HCT116 (cell line): ENCODE measurements around the gene CLEC11A. TPM values are rescaled to one million over a fixed set of nuclear protein-coding genes. Genes with fewer than 3 reads are reported as not detected.

ENCODE experiments used
- ATAC-seq: fragments of 200-7000 bp; cut with Tn5 transposase; 2 replicates; pipeline ENCODE4 v1.9.1; 2020; ENCODE audit warnings: mild to moderate bottlenecking, moderate library complexity
- BruUV-seq: library from RNA; stranded (reverse); fragments of 400-500 nt; replicated peaks from 2 replicates; lab custom pipeline; 2021; lab: Mats Ljungman, UMichigan
- CTCF ChIA-PET: fragments of 300-600 bp; sonication (Branson Sonifier 250); formaldehyde crosslinking; loops from one replicate; lab custom pipeline; 2021; ENCODE audit warnings: antibody characterized with exemption; lab: Charles Lee
- POLR2A ChIA-PET: fragments of 300-600, 350-600 bp; sonication (Branson Sonifier 250); formaldehyde crosslinking; loops from one replicate; lab custom pipeline; 2021; ENCODE audit warnings: antibody characterized with exemption; lab: Charles Lee
- RAD21 ChIA-PET, 2 experiments: fragments of 300-600 bp; sonication (Branson Sonifier 250); formaldehyde crosslinking; loops; one replicate each; lab custom pipeline; 2023; ENCODE audit warnings: low total read pairs in 2 of 2; ENCODE audit not compliant: uncharacterized antibody in 2 of 2, unreplicated experiment in 2 of 2, low non-redundant PET in 1 of 2; lab: Charles Lee
- DNase-seq: peaks from one replicate; pipeline ENCODE4 v3.0.0-alpha.2; 2010; ENCODE audit warnings: low read depth, low spot score
- H2AFZ ChIP-seq: fragments of 200-600 bp; shearing (Covaris generic), sonication (generic); 2 replicates; pipeline ENCODE4 v1.6.1; 2017; ENCODE audit warnings: low read depth, mixed run types, mixed read lengths, antibody characterized with exemption, low read length; ENCODE audit not compliant: poor library complexity, severe bottlenecking
- H3K27ac ChIP-seq: 2 replicates; pipeline ENCODE4 v1.5.1; 2012; ENCODE audit warnings: low read depth, low read length
- H3K27me3 ChIP-seq: fragments of 200-600 bp; sonication (generic); 2 replicates; pipeline ENCODE4 v1.6.1; 2016; ENCODE audit warnings: mixed run types, low read length, mixed read lengths; ENCODE audit not compliant: insufficient read depth
- H3K36me3 ChIP-seq, 2 experiments: fragments of 200-500 bp in 1 of 2; fragments of 200-600 bp in 1 of 2; sonication (Bioruptor generic) in 1 of 2; sonication (generic) in 1 of 2; 2 replicates each; pipeline versions ENCODE4 v1.5.1 to v1.6.1; 2014 to 2016; ENCODE audit warnings: low read length in 2 of 2, inconsistent platforms in 1 of 2, mixed read lengths in 1 of 2, mixed run types in 1 of 2; ENCODE audit not compliant: insufficient read depth in 2 of 2, control insufficient read depth in 1 of 2
- H3K4me1 ChIP-seq, 2 experiments: fragments of 200-600 bp in 1 of 2; sonication (generic) in 1 of 2; 2 replicates each; pipeline versions ENCODE4 v1.5.1 to v1.6.1; 2012 to 2017; ENCODE audit warnings: low read length in 2 of 2, inconsistent platforms in 1 of 2, mild to moderate bottlenecking in 1 of 2, mixed read lengths in 1 of 2, mixed run types in 1 of 2, moderate library complexity in 1 of 2; ENCODE audit not compliant: insufficient read depth in 2 of 2, control insufficient read depth in 1 of 2
- H3K4me2 ChIP-seq: fragments of 200-600 bp; sonication (generic); 2 replicates; pipeline ENCODE4 v1.6.1; 2017; ENCODE audit warnings: mixed run types, low read length, mixed read lengths
- H3K4me3 ChIP-seq, 2 experiments: fragments of 200-600 bp in 1 of 2; sonication (generic) in 1 of 2; replicated peaks in 1 of 2; 2 replicates each; pipeline ENCODE4 v1.5.1; 2011 to 2016; ENCODE audit warnings: low read length in 2 of 2, control low read depth in 1 of 2, low read depth in 1 of 2, mild to moderate bottlenecking in 1 of 2, mixed read lengths in 1 of 2, mixed run types in 1 of 2
- H3K79me2 ChIP-seq: fragments of 200-600 bp; sonication (generic); 2 replicates; pipeline ENCODE4 v1.6.1; 2017; ENCODE audit warnings: mild to moderate bottlenecking, mixed run types, low read length, moderate library complexity, mixed read lengths; ENCODE audit not compliant: insufficient read depth
- H3K9ac ChIP-seq: fragments of 200-600 bp; sonication (generic); 2 replicates; pipeline ENCODE4 v1.6.1; 2016; ENCODE audit warnings: low read length, mixed read lengths
- H3K9me2 ChIP-seq: fragments of 200-600 bp; sonication (generic), shearing (Covaris generic); 2 replicates; pipeline ENCODE4 v1.6.1; 2017; ENCODE audit warnings: mixed run types, mild to moderate bottlenecking, moderate library complexity; ENCODE audit not compliant: insufficient read depth
- H3K9me3 ChIP-seq, 2 experiments: fragments of 200-500 bp in 1 of 2; fragments of 200-600 bp in 1 of 2; sonication (Bioruptor generic) in 1 of 2; sonication (generic) in 1 of 2; 2 replicates each; pipeline ENCODE4 v1.6.1; 2014 to 2017; ENCODE audit warnings: low read length in 2 of 2, mixed read lengths in 2 of 2, inconsistent platforms in 1 of 2, low read depth in 1 of 2, mild to moderate bottlenecking in 1 of 2, mixed run types in 1 of 2, moderate library complexity in 1 of 2; ENCODE audit not compliant: control insufficient read depth in 1 of 2, insufficient read depth in 1 of 2
- H4K20me1 ChIP-seq: fragments of 200-600 bp; sonication (generic), shearing (Covaris generic); 2 replicates; pipeline ENCODE4 v1.6.1; 2017; ENCODE audit warnings: mixed run types, mild to moderate bottlenecking, moderate library complexity; ENCODE audit not compliant: insufficient read depth
- CBX3 ChIP-seq: IDR thresholded peaks from 2 replicates; pipeline ENCODE4 v1.6.1; 2012; ENCODE audit warnings: low read depth
- CEBPB ChIP-seq: IDR thresholded peaks from 2 replicates; pipeline ENCODE4 v1.6.1; 2012; ENCODE audit warnings: low read depth
- EGR1 ChIP-seq: IDR thresholded peaks from 2 replicates; pipeline ENCODE4 v1.6.1; 2012; ENCODE audit warnings: low read depth
- ELF1 ChIP-seq: IDR thresholded peaks from 2 replicates; pipeline ENCODE4 v1.6.1; 2012; ENCODE audit warnings: low read depth, borderline replicate concordance
- EZH2phosphoT487 ChIP-seq: fragments of 200-600 bp; IDR thresholded peaks from 2 replicates; pipeline ENCODE4 v1.6.1; 2018; ENCODE audit warnings: antibody characterized with exemption, borderline replicate concordance
- FOSL1 ChIP-seq: IDR thresholded peaks from 2 replicates; pipeline ENCODE4 v1.6.1; 2012; ENCODE audit warnings: low read depth
- JUND ChIP-seq: IDR thresholded peaks from 2 replicates; pipeline ENCODE4 v1.6.1; 2012
- POLR2A ChIP-seq: IDR thresholded peaks from 2 replicates; pipeline ENCODE4 v1.7.0; 2011; ENCODE audit warnings: borderline replicate concordance; ENCODE audit not compliant: insufficient read depth, insufficient read length; ENCODE audit errors: extremely low read depth
- POLR2AphosphoS5 ChIP-seq: IDR thresholded peaks from 2 replicates; pipeline ENCODE4 v1.6.1; 2011; ENCODE audit warnings: mild to moderate bottlenecking, low read depth, low read length, moderate library complexity
- RAD21 ChIP-seq: IDR thresholded peaks from 2 replicates; pipeline ENCODE4 v1.6.1; 2012; ENCODE audit warnings: low read depth, mild to moderate bottlenecking
- SIN3A ChIP-seq: IDR thresholded peaks from 2 replicates; pipeline ENCODE4 v1.6.1; 2012; ENCODE audit warnings: low read depth
- SP1 ChIP-seq: IDR thresholded peaks from 2 replicates; pipeline ENCODE4 v1.6.1; 2012; ENCODE audit warnings: low read depth
- SRF ChIP-seq: IDR thresholded peaks from 2 replicates; pipeline ENCODE4 v1.6.1; 2012; ENCODE audit warnings: low read depth
- TCF7L2 ChIP-seq: IDR thresholded peaks from 2 replicates; pipeline ENCODE4 v1.7.0; 2011; ENCODE audit warnings: borderline replicate concordance, inconsistent platforms; ENCODE audit not compliant: insufficient read depth, insufficient read length; ENCODE audit errors: extremely low read depth
- YY1 ChIP-seq: IDR thresholded peaks from 2 replicates; pipeline ENCODE4 v1.6.1; 2011; ENCODE audit warnings: low read length, low read depth, moderate library complexity, mild to moderate bottlenecking; ENCODE audit not compliant: insufficient replicate concordance; ENCODE audit errors: extremely low read depth
- ZFX ChIP-seq: fragments of 450-650 bp; IDR thresholded peaks from 2 replicates; pipeline ENCODE4 v1.6.1; 2017
- ZNF274 ChIP-seq: fragments of 200-500 bp; sonication (Bioruptor generic); IDR thresholded peaks from 2 replicates; pipeline ENCODE4 v1.6.1; 2014; ENCODE audit warnings: mild to moderate bottlenecking, low read depth, low read length, inconsistent platforms
- intact Hi-C: fragments of 100-400 bp; cut with micrococcal nuclease; formaldehyde crosslinking; loops from 2 replicates; pipeline ENCODE4 v1.10.0; 2022
- total RNA-seq: library from RNA; stranded (reverse); gene quantifications from one replicate; pipeline ENCODE4 v1.2.1, GENCODE V29; 2021; ENCODE audit not compliant: unreplicated experiment
- TF ChIP-seq, protein P1 (sequence below): IDR thresholded peaks from 2 replicates; pipeline ENCODE4 v1.6.1; 2011; ENCODE audit warnings: mild to moderate bottlenecking, low read length, moderate library complexity; ENCODE audit not compliant: insufficient replicate concordance; ENCODE audit errors: extremely low read depth
- TF ChIP-seq, protein P2 (sequence below), 3 experiments: fragments of 200-600 bp in 1 of 3; sonication (generic) in 1 of 3; IDR thresholded peaks in 2 of 3; conservative IDR thresholded peaks in 1 of 3; 2 replicates each; pipeline ENCODE4 v1.5.1; 2012 to 2017; ENCODE audit warnings: low read depth in 2 of 3, low read length in 2 of 3, antibody characterized with exemption in 1 of 3, borderline replicate concordance in 1 of 3, control low read depth in 1 of 3, mild to moderate bottlenecking in 1 of 3, mixed read lengths in 1 of 3, mixed run types in 1 of 3, moderate library complexity in 1 of 3; ENCODE audit not compliant: insufficient read depth in 1 of 3
- TF ChIP-seq, protein P3 (sequence below): IDR thresholded peaks from 2 replicates; pipeline ENCODE4 v1.6.1; 2012

Gene CLEC11A
- total RNA-seq, 1 experiment from 2014 or later, result 7.1 TPM

DNA sequence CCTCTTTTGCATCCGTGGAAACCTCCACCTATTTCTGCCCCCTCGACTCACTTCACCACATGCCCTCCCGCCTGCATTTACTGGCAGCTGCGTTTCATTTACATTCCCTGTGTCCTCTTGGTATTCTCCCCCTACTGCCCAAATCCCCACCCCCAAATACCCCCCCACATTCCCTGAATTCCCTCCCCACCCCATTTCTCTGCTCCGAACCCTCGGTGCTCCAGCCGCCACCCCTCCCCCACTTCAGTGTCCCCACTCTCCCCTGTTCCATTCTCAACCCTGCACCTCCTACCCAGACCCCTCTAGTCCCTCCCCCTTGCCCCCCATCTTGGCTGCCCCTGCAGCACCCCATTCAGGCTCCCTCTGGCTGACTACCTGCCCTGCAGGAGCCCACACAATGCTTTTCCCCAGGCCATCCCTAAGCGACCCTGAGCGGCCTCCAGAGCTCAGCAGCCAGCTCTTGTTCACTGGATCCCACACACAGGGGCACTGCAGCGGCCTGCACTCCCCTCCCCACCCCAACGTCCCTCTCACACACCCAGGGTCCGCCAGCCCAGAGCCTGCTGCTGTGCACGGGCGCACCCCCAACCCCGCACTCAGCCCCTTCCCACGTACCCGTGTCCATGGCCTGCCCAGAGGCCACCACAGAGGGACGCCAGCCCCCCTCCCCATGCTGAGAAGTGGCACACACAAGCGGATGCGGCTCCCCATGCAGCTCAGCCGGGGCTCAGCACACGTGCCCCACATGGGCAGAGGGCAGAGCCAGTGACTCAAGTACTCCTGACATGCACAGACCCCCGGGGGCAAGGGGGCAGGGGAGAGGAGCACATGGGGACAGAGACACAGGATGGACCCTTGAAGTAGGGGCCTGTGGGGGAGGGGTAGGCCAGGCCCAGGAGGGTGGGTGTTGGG is 29.8 kb upstream of the CLEC11A start:
- Histone ChIP-seq H3K27ac (no peak overlapping the region), H3K9me2 (no peaks in the 10 kb centered on the region), H4K20me1 (no peaks in the 10 kb centered on the region), H3K4me3 (no peak overlapping the region), H3K4me2 (no peak overlapping the region), H2AFZ (no peak overlapping the region), H3K79me2 (no peaks in the 10 kb centered on the region), H3K9me3 (no peaks in the 10 kb centered on the region), H3K9ac (no peak overlapping the region), H3K27me3 (peaks cover 20% of the 10 kb centered on the region; the same call in 1 of the 2 replicates), H3K36me3 (no peaks in the 10 kb centered on the region), H3K4me1 (no peaks in the 10 kb centered on the region)
- BruUV-seq, result no TSS peak
- CTCF ChIA-PET, result no interaction called here
- DNase-seq, result no peak
- POLR2A ChIA-PET, result no interaction called here
- intact Hi-C loops, result no loop called here
- no peak for ATAC-seq
- RAD21 ChIA-PET, result no interaction called here
- TF ChIP-seq YY1 (no peak), FOSL1 (no peak), EZH2phosphoT487 (no peak), SRF (no peak), ZFX (no peak), ELF1 (no peak), JUND (no peak), CBX3 (no peak), RAD21 (no peak), EGR1 (no peak), SIN3A (no peak), CEBPB (no peak), POLR2AphosphoS5 (no peak), TCF7L2 (no peak), POLR2A (no peak), ZNF274 (no peak), SP1 (no peak)
- TF ChIP-seq, protein P1, sequence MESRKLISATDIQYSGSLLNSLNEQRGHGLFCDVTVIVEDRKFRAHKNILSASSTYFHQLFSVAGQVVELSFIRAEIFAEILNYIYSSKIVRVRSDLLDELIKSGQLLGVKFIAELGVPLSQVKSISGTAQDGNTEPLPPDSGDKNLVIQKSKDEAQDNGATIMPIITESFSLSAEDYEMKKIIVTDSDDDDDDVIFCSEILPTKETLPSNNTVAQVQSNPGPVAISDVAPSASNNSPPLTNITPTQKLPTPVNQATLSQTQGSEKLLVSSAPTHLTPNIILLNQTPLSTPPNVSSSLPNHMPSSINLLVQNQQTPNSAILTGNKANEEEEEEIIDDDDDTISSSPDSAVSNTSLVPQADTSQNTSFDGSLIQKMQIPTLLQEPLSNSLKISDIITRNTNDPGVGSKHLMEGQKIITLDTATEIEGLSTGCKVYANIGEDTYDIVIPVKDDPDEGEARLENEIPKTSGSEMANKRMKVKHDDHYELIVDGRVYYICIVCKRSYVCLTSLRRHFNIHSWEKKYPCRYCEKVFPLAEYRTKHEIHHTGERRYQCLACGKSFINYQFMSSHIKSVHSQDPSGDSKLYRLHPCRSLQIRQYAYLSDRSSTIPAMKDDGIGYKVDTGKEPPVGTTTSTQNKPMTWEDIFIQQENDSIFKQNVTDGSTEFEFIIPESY, result no peak
- TF ChIP-seq, protein P2, sequence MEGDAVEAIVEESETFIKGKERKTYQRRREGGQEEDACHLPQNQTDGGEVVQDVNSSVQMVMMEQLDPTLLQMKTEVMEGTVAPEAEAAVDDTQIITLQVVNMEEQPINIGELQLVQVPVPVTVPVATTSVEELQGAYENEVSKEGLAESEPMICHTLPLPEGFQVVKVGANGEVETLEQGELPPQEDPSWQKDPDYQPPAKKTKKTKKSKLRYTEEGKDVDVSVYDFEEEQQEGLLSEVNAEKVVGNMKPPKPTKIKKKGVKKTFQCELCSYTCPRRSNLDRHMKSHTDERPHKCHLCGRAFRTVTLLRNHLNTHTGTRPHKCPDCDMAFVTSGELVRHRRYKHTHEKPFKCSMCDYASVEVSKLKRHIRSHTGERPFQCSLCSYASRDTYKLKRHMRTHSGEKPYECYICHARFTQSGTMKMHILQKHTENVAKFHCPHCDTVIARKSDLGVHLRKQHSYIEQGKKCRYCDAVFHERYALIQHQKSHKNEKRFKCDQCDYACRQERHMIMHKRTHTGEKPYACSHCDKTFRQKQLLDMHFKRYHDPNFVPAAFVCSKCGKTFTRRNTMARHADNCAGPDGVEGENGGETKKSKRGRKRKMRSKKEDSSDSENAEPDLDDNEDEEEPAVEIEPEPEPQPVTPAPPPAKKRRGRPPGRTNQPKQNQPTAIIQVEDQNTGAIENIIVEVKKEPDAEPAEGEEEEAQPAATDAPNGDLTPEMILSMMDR (IDR thresholded peaks at IDR 0.05 in 2 of 3, conservative IDR thresholded peaks at IDR 0.05 in 1 of 3; ENCODE audit: borderline replicate concordance in 1 of 3, insufficient read depth in 1 of 3, low read depth in 2 of 3, low read length in 2 of 3), result no peak
- TF ChIP-seq, protein P3, sequence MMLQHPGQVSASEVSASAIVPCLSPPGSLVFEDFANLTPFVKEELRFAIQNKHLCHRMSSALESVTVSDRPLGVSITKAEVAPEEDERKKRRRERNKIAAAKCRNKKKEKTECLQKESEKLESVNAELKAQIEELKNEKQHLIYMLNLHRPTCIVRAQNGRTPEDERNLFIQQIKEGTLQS, result no peak
